HepG2 (cell line): ENCODE measurements around the gene SMOC1. TPM values are rescaled to one million over a fixed set of nuclear protein-coding genes. Genes with fewer than 3 reads are reported as not detected.

Source experiments
- AHDC1 ChIP-seq: sonication (generic); formaldehyde crosslinking; IDR thresholded peaks from 2 replicates; pipeline ENCODE4 v1.5.1; 2020; ENCODE audit warnings: mild to moderate bottlenecking, missing genetic modification reagents, borderline replicate concordance
- ARID4A ChIP-seq: sonication (generic); formaldehyde crosslinking; IDR thresholded peaks from 2 replicates; pipeline ENCODE4 v1.5.0; 2020; ENCODE audit warnings: mild to moderate bottlenecking, missing genetic modification reagents, borderline replicate concordance
- ATF3 ChIP-seq: sonication (generic); formaldehyde crosslinking; IDR thresholded peaks from 2 replicates; pipeline ENCODE4 v1.4.0; 2020; ENCODE audit warnings: missing genetic modification reagents
- ATF4 ChIP-seq, 2 experiments: fragments of 450-650 bp in 1 of 2; sonication (generic) in 1 of 2; formaldehyde crosslinking; IDR thresholded peaks; 2 replicates each; pipeline versions ENCODE4 v1.5.0 to v1.8.0; 2020 to 2022; ENCODE audit warnings: mild to moderate bottlenecking in 1 of 2, missing genetic modification reagents in 1 of 2
- CSRNP1 ChIP-seq: sonication (generic); formaldehyde crosslinking; IDR thresholded peaks from 2 replicates; pipeline ENCODE4 v1.8.1; 2023; ENCODE audit warnings: mild to moderate bottlenecking, missing genetic modification reagents
- DR1 ChIP-seq: sonication (generic); formaldehyde crosslinking; IDR thresholded peaks from 2 replicates; pipeline ENCODE4 v1.8.0; 2021; ENCODE audit warnings: mild to moderate bottlenecking, missing genetic modification reagents, inconsistent platforms
- KAT7 ChIP-seq: IDR thresholded peaks from 2 replicates; pipeline ENCODE4 v1.6.1; 2018; ENCODE audit warnings: borderline replicate concordance, missing compliant biosample characterization
- PHF8 ChIP-seq: sonication (generic); formaldehyde crosslinking; IDR thresholded peaks from 2 replicates; pipeline ENCODE4 v1.5.0; 2020; ENCODE audit warnings: missing genetic modification reagents
- RELA ChIP-seq: sonication (generic); formaldehyde crosslinking; IDR thresholded peaks from 2 replicates; pipeline ENCODE4 v1.4.0; 2020; ENCODE audit warnings: missing genetic modification reagents
- RFX1 ChIP-seq: fragments of 450-650 bp; IDR thresholded peaks from 2 replicates; pipeline ENCODE4 v1.6.1; 2017
- SIX4 ChIP-seq: sonication (generic); formaldehyde crosslinking; IDR thresholded peaks from 2 replicates; pipeline ENCODE4 v1.4.0; 2020; ENCODE audit warnings: missing genetic modification reagents
- TOE1 ChIP-seq: sonication (generic); formaldehyde crosslinking; IDR thresholded peaks from 2 replicates; pipeline ENCODE4 v1.4.0; 2020; ENCODE audit warnings: mild to moderate bottlenecking, missing genetic modification reagents
- ZBTB49 ChIP-seq: sonication (generic); formaldehyde crosslinking; IDR thresholded peaks from 2 replicates; pipeline ENCODE4 v1.4.0; 2020; ENCODE audit warnings: missing genetic modification reagents, borderline replicate concordance
- ZNF747 ChIP-seq: sonication (generic); formaldehyde crosslinking; IDR thresholded peaks from 2 replicates; pipeline ENCODE4 v1.8.1; 2023; ENCODE audit warnings: missing genetic modification reagents, mild to moderate bottlenecking, borderline replicate concordance
- polyA plus RNA-seq, 8 experiments: library from polyadenylated mRNA; depleted of rRNA in 3 of 8; stranded (reverse) in 7 of 8; unstranded in 1 of 8; fragments of >200 nt; fragmentation: Illumina TruSeq in 4 of 8; extraction: Trizol in 4 of 8; gene quantifications; 2 replicates each; pipeline versions ENCODE4 v1.2.1 to v1.2.3, GENCODE V29; 2011 to 2016; ENCODE audit warnings: low read depth in 4 of 8, missing spikeins in 1 of 8, mixed read lengths in 1 of 8; ENCODE audit not compliant: insufficient read depth in 1 of 8
- total RNA-seq, 5 experiments: library from RNA; depleted of rRNA; stranded (reverse); fragments of >200 nt; fragmentation: Illumina TruSeq; extraction: Trizol; gene quantifications; 2 replicates each; pipeline ENCODE4 v1.2.3, GENCODE V29; 2016; ENCODE audit warnings: low read depth in 1 of 5

Gene SMOC1
- total and polyA plus RNA-seq, 2 of the 13 experiments (the other 11 are each of a cell fraction or from before 2014, with no cell fraction given): 17.8 to 35.6 TPM

GRCh38 chr14:69848903-69849391, 30.3 kb upstream of the SMOC1 start (continued):
- TF ChIP-seq AHDC1: 0 out of 2 replicates have a peak, but pooled peaks have one; percentile 17
- TF ChIP-seq ATF4 (CRISPR knock-in tag; IDR thresholded peaks at IDR 0.05): no peak
- TF ChIP-seq RFX1: no peak
- no peak for TF ChIP-seq PHF8 (CRISPR knock-in tag)
- TF ChIP-seq RELA: no peak
- TF ChIP-seq ZBTB49 (CRISPR knock-in tag): no peak
- TF ChIP-seq TOE1: no peak
- no peak for TF ChIP-seq ATF3 (CRISPR knock-in tag)
- no peak for TF ChIP-seq DR1 (CRISPR knock-in tag)
- TF ChIP-seq ARID4A (CRISPR knock-in tag): 0 out of 2 replicates have a peak, but pooled peaks have one; percentile 31
- TF ChIP-seq ZNF747: 0 out of 2 replicates have a peak, but pooled peaks have one; percentile 44
- no peak for TF ChIP-seq KAT7 (CRISPR knock-in tag)
- TF ChIP-seq SIX4 (CRISPR knock-in tag): 0 out of 2 replicates have a peak, but pooled peaks have one; percentile 25
- TF ChIP-seq CSRNP1: no peak
